ENCODE data around the gene SNX5.

The SNX5 gene

DNA sequence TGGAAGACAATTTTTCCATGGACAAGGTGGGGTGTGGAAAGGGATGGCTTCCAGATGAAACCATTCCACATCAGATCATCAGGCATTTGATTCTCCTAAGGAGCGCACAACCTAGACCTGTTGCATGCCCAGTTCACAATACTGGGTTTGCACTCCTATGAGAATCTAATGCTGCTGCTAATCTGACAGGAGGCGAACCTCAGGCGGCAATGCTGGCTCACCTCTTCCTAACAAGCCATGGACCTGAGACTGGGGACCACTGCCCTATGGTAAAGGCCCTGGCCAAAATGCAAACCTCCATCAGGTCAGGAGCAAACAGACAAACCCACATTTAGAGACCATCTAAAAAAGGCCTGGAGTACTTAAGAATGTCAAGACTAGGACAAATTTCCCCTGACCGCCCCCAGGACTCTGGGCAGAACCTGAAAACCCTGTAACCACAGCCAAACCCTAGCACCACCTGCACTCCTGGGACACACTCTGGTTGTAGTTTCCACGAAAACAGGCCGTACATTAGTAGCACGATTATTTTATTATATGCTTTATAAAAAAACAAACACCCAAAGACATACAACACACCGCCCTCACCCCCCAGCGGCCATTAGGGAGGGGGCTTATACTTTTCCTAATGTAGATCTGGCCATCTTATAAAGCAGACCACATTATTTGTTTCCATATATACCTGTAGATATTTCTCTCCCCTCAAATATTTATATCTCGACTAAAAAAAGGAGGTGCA is 27.3 kb downstream of the SNX5 start:
- TF ChIP-seq, protein P1, sequence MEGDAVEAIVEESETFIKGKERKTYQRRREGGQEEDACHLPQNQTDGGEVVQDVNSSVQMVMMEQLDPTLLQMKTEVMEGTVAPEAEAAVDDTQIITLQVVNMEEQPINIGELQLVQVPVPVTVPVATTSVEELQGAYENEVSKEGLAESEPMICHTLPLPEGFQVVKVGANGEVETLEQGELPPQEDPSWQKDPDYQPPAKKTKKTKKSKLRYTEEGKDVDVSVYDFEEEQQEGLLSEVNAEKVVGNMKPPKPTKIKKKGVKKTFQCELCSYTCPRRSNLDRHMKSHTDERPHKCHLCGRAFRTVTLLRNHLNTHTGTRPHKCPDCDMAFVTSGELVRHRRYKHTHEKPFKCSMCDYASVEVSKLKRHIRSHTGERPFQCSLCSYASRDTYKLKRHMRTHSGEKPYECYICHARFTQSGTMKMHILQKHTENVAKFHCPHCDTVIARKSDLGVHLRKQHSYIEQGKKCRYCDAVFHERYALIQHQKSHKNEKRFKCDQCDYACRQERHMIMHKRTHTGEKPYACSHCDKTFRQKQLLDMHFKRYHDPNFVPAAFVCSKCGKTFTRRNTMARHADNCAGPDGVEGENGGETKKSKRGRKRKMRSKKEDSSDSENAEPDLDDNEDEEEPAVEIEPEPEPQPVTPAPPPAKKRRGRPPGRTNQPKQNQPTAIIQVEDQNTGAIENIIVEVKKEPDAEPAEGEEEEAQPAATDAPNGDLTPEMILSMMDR (conservative IDR thresholded peaks at IDR 0.05): no peak
- no peak overlapping the region for H3K27ac ChIP-seq

DNA sequence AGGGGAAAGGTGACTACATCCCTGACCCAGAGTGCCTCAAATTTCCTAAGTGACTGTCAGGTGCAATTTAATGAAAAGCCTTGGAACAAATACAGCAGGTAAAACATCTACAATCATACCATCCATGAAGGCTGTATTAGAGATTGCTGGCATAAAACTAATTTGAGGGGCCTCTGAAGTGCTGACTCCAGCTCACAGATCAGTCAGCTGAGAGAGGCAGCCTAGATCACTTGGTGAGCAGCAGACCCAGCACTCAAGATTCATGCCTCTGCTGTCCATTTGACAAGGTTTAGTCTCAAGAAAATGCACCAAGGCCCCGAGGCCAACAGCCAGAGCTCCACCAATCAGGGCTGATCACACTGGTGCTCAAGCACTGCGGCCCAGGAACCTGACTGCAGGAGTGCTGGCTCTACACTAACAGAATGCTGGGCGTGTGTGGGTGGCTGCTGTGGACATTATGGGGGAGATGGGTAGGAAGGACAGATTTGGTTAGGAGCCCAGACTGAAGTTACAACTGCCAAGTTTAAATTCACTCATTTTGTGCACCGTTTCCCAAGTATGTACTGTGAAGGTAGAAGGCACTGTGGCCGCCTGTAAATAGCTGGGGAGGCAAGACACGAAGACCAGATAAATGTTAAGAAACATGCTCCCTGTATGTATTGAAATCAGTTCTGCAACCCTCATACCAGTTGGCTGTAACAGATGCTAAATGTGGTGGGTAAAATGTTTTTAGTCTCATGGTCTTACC is 28.2 kb downstream of the SNX5 start:
- H3K27ac ChIP-seq: no peak overlapping the region
- TF ChIP-seq, protein P1 (conservative IDR thresholded peaks at IDR 0.05): no peak

DNA sequence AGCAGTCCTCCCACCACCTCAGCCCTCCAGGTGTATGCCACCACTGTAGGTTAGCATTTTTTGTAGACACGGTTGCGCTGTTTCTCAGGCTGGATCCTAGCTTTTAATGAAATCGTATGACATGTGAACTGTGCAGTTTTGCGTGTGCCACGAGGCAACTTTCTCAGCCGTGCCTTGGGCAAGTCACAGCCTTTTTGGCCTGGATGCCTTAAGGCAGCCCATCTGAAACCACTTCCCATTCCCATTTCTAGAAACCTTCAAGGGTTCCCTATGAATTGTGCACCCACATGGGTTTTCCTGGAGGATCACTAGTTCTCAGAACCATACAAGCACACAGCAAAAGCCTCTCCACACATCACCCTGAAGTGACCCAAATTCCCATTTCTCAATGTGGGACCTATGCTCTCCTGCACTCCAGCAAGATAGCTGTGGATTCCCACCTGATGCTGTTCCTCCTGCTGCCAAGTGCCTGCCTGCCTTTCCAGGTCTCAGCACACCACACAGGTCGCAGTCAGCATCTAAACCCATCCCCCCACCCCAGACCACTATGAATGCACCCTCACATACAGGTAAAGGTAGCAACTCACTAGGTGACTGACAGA is 28.9 kb downstream of the SNX5 start:
- no peak overlapping the region for H3K27ac ChIP-seq
- TF ChIP-seq, protein P1 (conservative IDR thresholded peaks at IDR 0.05): no peak

DNA sequence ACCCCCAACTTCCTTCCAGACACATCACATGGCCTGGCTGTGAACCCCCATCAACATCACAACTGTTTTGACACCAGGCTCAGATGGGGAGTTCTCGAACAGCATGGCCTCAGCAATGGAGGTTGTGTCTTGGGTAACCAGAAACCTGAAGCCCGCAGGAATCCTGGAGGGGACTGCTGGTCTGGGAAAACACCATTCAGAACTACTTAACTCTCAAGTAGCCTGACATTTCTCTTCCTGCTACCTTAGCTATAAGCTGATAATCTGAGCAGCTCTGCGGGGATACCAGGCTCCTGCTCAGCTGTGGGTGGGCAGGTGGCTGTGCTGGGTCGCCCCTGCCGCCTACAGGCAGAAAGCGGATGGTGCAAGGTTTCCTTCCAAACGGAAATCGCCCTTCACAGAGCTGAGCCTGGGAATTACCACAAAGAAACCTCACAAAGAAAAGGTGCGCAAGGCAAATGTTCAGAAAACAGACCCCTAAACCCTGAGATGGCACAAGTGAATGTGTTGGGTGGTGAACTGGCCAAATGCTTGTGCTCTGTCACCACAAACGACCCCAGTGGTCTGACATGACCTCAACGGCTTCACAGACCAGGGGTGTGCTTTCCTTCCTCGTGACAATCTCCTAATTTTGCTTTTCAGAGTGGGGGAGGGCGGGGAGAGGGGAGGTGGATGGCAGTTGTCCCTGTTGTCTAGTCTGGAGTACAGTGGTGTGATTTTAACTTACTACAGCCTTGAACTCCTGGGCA is 29.5 kb downstream of the SNX5 start:
- TF ChIP-seq, protein P1 (conservative IDR thresholded peaks at IDR 0.05): peak; percentile 89
- no peak overlapping the region for H3K27ac ChIP-seq

DNA sequence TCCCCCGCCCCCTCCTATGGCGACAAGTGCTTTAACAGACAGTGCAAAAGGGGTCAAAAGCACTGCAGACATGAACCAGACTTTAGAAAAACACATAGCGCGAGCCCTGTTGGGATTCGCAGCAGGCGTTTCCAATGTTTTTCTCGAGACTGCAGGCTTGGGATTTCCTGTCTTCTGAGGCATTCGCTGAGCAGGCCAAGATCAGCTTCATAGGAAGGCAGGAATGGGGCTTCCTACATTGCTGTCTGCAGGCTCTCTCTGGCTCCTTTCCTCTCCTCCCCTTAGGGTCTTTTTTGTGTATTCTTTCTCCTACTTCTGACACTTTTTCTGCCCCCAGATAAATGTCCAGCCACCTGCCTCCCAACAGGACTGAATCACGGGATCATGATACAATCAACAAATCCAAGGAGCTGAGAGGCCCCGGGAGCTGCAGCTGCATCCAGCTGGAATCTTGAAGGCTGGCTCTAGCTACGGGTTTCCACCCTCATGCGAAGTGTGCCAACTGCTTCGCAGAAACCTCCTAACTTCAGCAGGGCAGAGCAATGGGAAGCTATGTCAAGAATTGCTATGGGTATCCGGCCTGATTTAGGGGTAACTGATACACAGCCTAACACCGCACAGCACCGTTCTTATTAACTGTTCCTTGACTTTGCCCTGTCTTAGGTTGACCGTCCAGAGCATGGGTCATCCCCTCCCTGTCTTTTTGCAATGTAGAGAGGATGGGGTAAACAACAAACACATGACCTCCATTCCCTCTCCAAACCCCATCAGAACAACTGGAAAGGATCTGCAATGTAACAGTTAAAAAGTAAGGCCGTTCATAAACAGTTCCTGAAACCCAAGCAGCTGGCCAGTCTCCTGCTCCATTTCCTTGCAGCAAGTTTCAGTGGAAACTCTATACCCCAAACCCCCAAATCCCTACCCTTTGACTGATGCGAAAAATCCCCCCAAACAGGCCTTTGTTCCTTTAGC is 31.5 kb downstream of the SNX5 start:
- H3K27ac ChIP-seq: no peak overlapping the region
- TF ChIP-seq, protein P1 (conservative IDR thresholded peaks at IDR 0.05): no peak

DNA sequence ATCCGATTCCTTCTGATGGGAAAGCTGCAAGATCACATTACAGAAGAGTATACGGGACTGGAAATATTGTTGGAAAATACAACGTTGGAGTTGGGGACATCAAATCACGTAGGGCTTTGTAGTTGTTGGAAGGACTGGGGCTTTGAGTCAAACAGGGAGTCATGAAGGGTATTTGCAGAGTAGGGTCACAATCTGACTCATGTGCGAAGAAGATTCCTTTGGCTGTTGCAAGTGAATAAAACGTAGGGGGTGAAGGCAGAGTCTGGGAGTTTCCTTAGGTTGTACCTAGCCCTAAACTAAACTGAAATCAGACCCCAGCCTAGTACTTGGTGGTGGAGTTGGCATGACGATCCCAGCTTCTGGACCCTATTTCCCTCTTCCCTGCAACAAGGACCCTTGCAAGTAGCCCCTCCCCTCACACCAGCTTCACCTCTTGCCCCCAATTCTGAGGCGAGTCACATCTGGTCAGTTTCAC is 32.3 kb downstream of the SNX5 start:
- H3K27ac ChIP-seq: no peak overlapping the region
- TF ChIP-seq, protein P1 (conservative IDR thresholded peaks at IDR 0.05): no peak
